ENCODE results near the gene MED29.

The MED29 gene

GRCh38 chr19:39347332-39348164 is 43.6 kb upstream of the MED29 start:
- no peak for TF ChIP-seq TAF1 (IDR thresholded peaks at IDR 0.05; ENCODE audit: borderline replicate concordance, insufficient read depth, low read length)
- TF ChIP-seq POLR2AphosphoS5 (IDR thresholded peaks at IDR 0.05; ENCODE audit: low read depth, low read length) = no peak
- TF ChIP-seq FOXP2 (optimal IDR thresholded peaks at IDR 0.05; ENCODE audit: borderline replicate concordance, extremely low read depth, extremely low read length, insufficient read depth) = no peak

- TF ChIP-seq REST (IDR thresholded peaks at IDR 0.05; ENCODE audit: insufficient read depth in 1 of 2, low read depth in 2 of 2, low read length in 2 of 2) (no peak), FOXP2 (optimal IDR thresholded peaks at IDR 0.05; ENCODE audit: borderline replicate concordance, extremely low read depth, extremely low read length, insufficient read depth) (no peak), SIN3A (IDR thresholded peaks at IDR 0.05; ENCODE audit: borderline replicate concordance, insufficient read depth, low read length) (no peak), TAF1 (IDR thresholded peaks at IDR 0.05; ENCODE audit: borderline replicate concordance, insufficient read depth, low read length) (no peak), POLR2AphosphoS5 (IDR thresholded peaks at IDR 0.05; ENCODE audit: low read depth, low read length) (no peak)
Measured at GRCh38 chr19:39349326-39349725, 41.9 kb upstream of the MED29 start.

GRCh38 chr19:39350156-39350555 is 41.0 kb upstream of the MED29 start:
- TF ChIP-seq FOXP2 (optimal IDR thresholded peaks at IDR 0.05; ENCODE audit: borderline replicate concordance, extremely low read depth, extremely low read length, insufficient read depth) = no peak

GRCh38 chr19:39351537-39352064 is 39.6 kb upstream of the MED29 start:
- no peak for TF ChIP-seq POLR2AphosphoS5 (IDR thresholded peaks at IDR 0.05; ENCODE audit: low read depth, low read length)
- no peak for TF ChIP-seq REST (IDR thresholded peaks at IDR 0.05; ENCODE audit: insufficient read depth in 1 of 2, low read depth in 2 of 2, low read length in 2 of 2)
- TF ChIP-seq FOXP2 (optimal IDR thresholded peaks at IDR 0.05; ENCODE audit: borderline replicate concordance, extremely low read depth, extremely low read length, insufficient read depth) = no peak
- no peak for TF ChIP-seq TAF1 (IDR thresholded peaks at IDR 0.05; ENCODE audit: borderline replicate concordance, insufficient read depth, low read length)
- no peak for TF ChIP-seq SIN3A (IDR thresholded peaks at IDR 0.05; ENCODE audit: borderline replicate concordance, insufficient read depth, low read length)

GRCh38 chr19:39352381-39353255 is 38.6 kb upstream of the MED29 start:
- TF ChIP-seq SIN3A (IDR thresholded peaks at IDR 0.05; ENCODE audit: borderline replicate concordance, insufficient read depth, low read length) (no peak), POLR2AphosphoS5 (IDR thresholded peaks at IDR 0.05; ENCODE audit: low read depth, low read length) (no peak), TAF1 (IDR thresholded peaks at IDR 0.05; ENCODE audit: borderline replicate concordance, insufficient read depth, low read length) (no peak), REST (IDR thresholded peaks at IDR 0.05; ENCODE audit: insufficient read depth in 1 of 2, low read depth in 2 of 2, low read length in 2 of 2) (no peak), FOXP2 (optimal IDR thresholded peaks at IDR 0.05; ENCODE audit: borderline replicate concordance, extremely low read depth, extremely low read length, insufficient read depth) (no peak)
